ENCODE results near the gene DNTTIP2.

DNTTIP2 gene

DNA sequence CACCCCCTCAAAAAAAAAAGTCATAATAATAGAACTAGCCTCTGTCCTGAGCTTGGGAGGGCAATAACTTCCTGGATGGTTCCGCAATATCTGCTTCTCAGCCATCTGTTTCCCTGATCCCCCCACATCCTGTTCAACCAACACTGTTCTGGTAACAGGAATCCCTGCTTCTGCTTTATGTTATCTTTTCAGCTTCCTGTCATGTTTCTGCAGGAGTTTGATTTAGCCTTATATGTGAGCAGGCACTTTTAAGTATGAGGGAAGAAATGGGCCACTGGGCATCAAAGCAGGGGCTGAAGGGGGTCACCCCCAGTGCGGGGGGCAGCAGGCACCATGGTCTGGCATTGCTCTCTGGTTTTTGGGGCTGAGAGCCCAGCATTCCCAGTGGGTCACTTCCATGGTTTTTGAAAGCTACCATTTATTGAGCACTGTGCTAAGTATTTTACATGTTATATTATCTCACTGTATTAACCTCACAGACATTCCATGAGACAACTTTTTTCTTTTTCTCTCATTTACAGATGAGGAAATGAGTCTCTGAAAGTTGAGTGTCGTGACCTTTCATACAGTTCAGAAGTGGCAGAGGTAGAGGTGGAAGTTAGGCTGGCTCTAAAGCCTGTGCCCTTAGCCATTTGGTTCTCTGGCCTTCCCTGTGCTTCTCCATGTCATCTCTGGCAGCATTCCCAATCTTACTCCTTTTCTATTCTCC is 61.9 kb downstream of the DNTTIP2 start:
- H3K27ac ChIP-seq: no peak overlapping the region
- TF ChIP-seq, protein P1, sequence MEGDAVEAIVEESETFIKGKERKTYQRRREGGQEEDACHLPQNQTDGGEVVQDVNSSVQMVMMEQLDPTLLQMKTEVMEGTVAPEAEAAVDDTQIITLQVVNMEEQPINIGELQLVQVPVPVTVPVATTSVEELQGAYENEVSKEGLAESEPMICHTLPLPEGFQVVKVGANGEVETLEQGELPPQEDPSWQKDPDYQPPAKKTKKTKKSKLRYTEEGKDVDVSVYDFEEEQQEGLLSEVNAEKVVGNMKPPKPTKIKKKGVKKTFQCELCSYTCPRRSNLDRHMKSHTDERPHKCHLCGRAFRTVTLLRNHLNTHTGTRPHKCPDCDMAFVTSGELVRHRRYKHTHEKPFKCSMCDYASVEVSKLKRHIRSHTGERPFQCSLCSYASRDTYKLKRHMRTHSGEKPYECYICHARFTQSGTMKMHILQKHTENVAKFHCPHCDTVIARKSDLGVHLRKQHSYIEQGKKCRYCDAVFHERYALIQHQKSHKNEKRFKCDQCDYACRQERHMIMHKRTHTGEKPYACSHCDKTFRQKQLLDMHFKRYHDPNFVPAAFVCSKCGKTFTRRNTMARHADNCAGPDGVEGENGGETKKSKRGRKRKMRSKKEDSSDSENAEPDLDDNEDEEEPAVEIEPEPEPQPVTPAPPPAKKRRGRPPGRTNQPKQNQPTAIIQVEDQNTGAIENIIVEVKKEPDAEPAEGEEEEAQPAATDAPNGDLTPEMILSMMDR (conservative IDR thresholded peaks at IDR 0.05): no peak

Measured in VCaP (cell line).